ENCODE measurements around the gene RNASE11.
A peak's percentile ranks its signal among the peaks of the same experiment; 100 is the strongest.
"Not testable (repeated sequence)": the region's sequence is repeated elsewhere in the genome, so short reads cannot be mapped to it uniquely, and the experiment has no call there.

The RNASE11 gene

GRCh38 chr14:20603813-20604690, 16.3 kb upstream of the RNASE11 start:
- H3K36me3 ChIP-seq (ENCODE audit: control insufficient read depth, insufficient read depth, low read length): no peaks in the 10 kb centered on the region
- H3K27ac ChIP-seq (ENCODE audit: low read depth, low read length): no peak overlapping the region
- no peaks in the 10 kb centered on the region for H3K27me3 ChIP-seq (ENCODE audit: control insufficient read depth, insufficient read depth, low read length)
- no peak overlapping the region for H3K9ac ChIP-seq (ENCODE audit: low read depth, low read length)
- H3K4me1 ChIP-seq (ENCODE audit: control insufficient read depth, insufficient read depth, low read length): 0 out of 2 replicates have a peak, but pooled peaks cover 3% of the 10 kb centered on the region
- H3K9me3 ChIP-seq (ENCODE audit: control insufficient read depth, insufficient read depth, low read length): no peaks in the 10 kb centered on the region
- no peak overlapping the region for H3K4me3 ChIP-seq (ENCODE audit: low read depth, low read length)

GRCh38 chr14:20602583-20602982, 14.8 kb upstream of the RNASE11 start:
- Histone ChIP-seq H3K9me3 (ENCODE audit: control insufficient read depth, insufficient read depth, low read length) (no peaks in the 10 kb centered on the region), H3K36me3 (ENCODE audit: control insufficient read depth, insufficient read depth, low read length) (no peaks in the 10 kb centered on the region), H3K9ac (ENCODE audit: low read depth, low read length) (no peak overlapping the region), H3K27ac (ENCODE audit: low read depth, low read length) (no peak overlapping the region), H3K4me3 (ENCODE audit: low read depth, low read length) (no peak overlapping the region), H3K27me3 (ENCODE audit: control insufficient read depth, insufficient read depth, low read length) (no peaks in the 10 kb centered on the region), H3K4me1 (ENCODE audit: control insufficient read depth, insufficient read depth, low read length) (0 out of 2 replicates have a peak, but pooled peaks cover 3% of the 10 kb centered on the region)

GRCh38 chr14:20601522-20601921, 13.7 kb upstream of the RNASE11 start:
- Histone ChIP-seq H3K4me3 (ENCODE audit: low read depth, low read length) (no peak overlapping the region), H3K4me1 (ENCODE audit: control insufficient read depth, insufficient read depth, low read length) (0 out of 2 replicates have a peak, but pooled peaks cover 1% of the 10 kb centered on the region), H3K27me3 (ENCODE audit: control insufficient read depth, insufficient read depth, low read length) (no peaks in the 10 kb centered on the region), H3K27ac (ENCODE audit: low read depth, low read length) (no peak overlapping the region), H3K36me3 (ENCODE audit: control insufficient read depth, insufficient read depth, low read length) (no peaks in the 10 kb centered on the region), H3K9ac (ENCODE audit: low read depth, low read length) (no peak overlapping the region), H3K9me3 (ENCODE audit: control insufficient read depth, insufficient read depth, low read length) (no peaks in the 10 kb centered on the region)

- Histone ChIP-seq H3K27ac (ENCODE audit: low read depth, low read length) (no peak overlapping the region), H3K4me1 (ENCODE audit: control insufficient read depth, insufficient read depth, low read length) (no peaks in the 10 kb centered on the region), H3K36me3 (ENCODE audit: control insufficient read depth, insufficient read depth, low read length) (no peaks in the 10 kb centered on the region), H3K9ac (ENCODE audit: low read depth, low read length) (no peak overlapping the region), H3K9me3 (ENCODE audit: control insufficient read depth, insufficient read depth, low read length) (no peaks in the 10 kb centered on the region), H3K4me3 (ENCODE audit: low read depth, low read length) (no peak overlapping the region), H3K27me3 (ENCODE audit: control insufficient read depth, insufficient read depth, low read length) (no peaks in the 10 kb centered on the region)
Measured at GRCh38 chr14:20597108-20597507, 9.3 kb upstream of the RNASE11 start.

- H3K4me3 ChIP-seq (ENCODE audit: low read depth, low read length); H3K27me3 ChIP-seq (ENCODE audit: control insufficient read depth, insufficient read depth, low read length); H3K27ac ChIP-seq (ENCODE audit: low read depth, low read length); H3K9ac ChIP-seq (ENCODE audit: low read depth, low read length); H3K36me3 ChIP-seq (ENCODE audit: control insufficient read depth, insufficient read depth, low read length); H3K9me3 ChIP-seq (ENCODE audit: control insufficient read depth, insufficient read depth, low read length); H3K4me1 ChIP-seq (ENCODE audit: control insufficient read depth, insufficient read depth, low read length): not testable (repeated sequence)
Measured at GRCh38 chr14:20595726-20596125, 7.9 kb upstream of the RNASE11 start.

- H3K27me3 ChIP-seq (ENCODE audit: control insufficient read depth, insufficient read depth, low read length): no peaks in the 10 kb centered on the region
- H3K9ac ChIP-seq (ENCODE audit: low read depth, low read length): no peak overlapping the region
- H3K4me1 ChIP-seq (ENCODE audit: control insufficient read depth, insufficient read depth, low read length): no peaks in the 10 kb centered on the region
- no peak overlapping the region for H3K27ac ChIP-seq (ENCODE audit: low read depth, low read length)
- H3K36me3 ChIP-seq (ENCODE audit: control insufficient read depth, insufficient read depth, low read length): no peaks in the 10 kb centered on the region
- no peak overlapping the region for H3K4me3 ChIP-seq (ENCODE audit: low read depth, low read length)
- no peaks in the 10 kb centered on the region for H3K9me3 ChIP-seq (ENCODE audit: control insufficient read depth, insufficient read depth, low read length)
Measured at GRCh38 chr14:20592574-20592973, 4.8 kb upstream of the RNASE11 start.

GRCh38 chr14:20591235-20591634, 3.4 kb upstream of the RNASE11 start, which contains the start of gene RNASE12:
RNASE12 (minus strand) TSS chr14:20591376; CDS start chr14:20590723, 653 bp downstream.
- no peaks in the 10 kb centered on the region for H3K9me3 ChIP-seq (ENCODE audit: control insufficient read depth, insufficient read depth, low read length)
- H3K9ac ChIP-seq (ENCODE audit: low read depth, low read length): no peak within 1 kb of the TSS
- peaks cover 3% of the 10 kb centered on the region; the same call in 1 of the 2 replicates for H3K4me1 ChIP-seq (ENCODE audit: control insufficient read depth, insufficient read depth, low read length)
- no peaks in the 10 kb centered on the region for H3K36me3 ChIP-seq (ENCODE audit: control insufficient read depth, insufficient read depth, low read length)
- H3K27me3 ChIP-seq (ENCODE audit: control insufficient read depth, insufficient read depth, low read length): no peaks in the 10 kb centered on the region
- no peak within 1 kb of the TSS for H3K4me3 ChIP-seq (ENCODE audit: low read depth, low read length)
- H3K27ac ChIP-seq (ENCODE audit: low read depth, low read length): no peak within 1 kb of the TSS

GRCh38 chr14:20583908-20584307, 3.9 kb downstream of the RNASE11 start:
- H3K36me3 ChIP-seq (ENCODE audit: control insufficient read depth, insufficient read depth, low read length): no peaks in the 10 kb centered on the region
- H3K4me3 ChIP-seq (ENCODE audit: low read depth, low read length): no peak overlapping the region
- no peaks in the 10 kb centered on the region for H3K27me3 ChIP-seq (ENCODE audit: control insufficient read depth, insufficient read depth, low read length)
- peaks cover 40% of the 10 kb centered on the region for H3K4me1 ChIP-seq (ENCODE audit: control insufficient read depth, insufficient read depth, low read length)
- no peak overlapping the region for H3K27ac ChIP-seq (ENCODE audit: low read depth, low read length)
- H3K9ac ChIP-seq (ENCODE audit: low read depth, low read length): no peak overlapping the region
- no peaks in the 10 kb centered on the region for H3K9me3 ChIP-seq (ENCODE audit: control insufficient read depth, insufficient read depth, low read length)

- no peaks in the 10 kb centered on the region for H3K36me3 ChIP-seq (ENCODE audit: control insufficient read depth, insufficient read depth, low read length)
- no peaks in the 10 kb centered on the region for H3K9me3 ChIP-seq (ENCODE audit: control insufficient read depth, insufficient read depth, low read length)
- no peaks in the 10 kb centered on the region for H3K27me3 ChIP-seq (ENCODE audit: control insufficient read depth, insufficient read depth, low read length)
- peaks cover 46% of the 10 kb centered on the region for H3K4me1 ChIP-seq (ENCODE audit: control insufficient read depth, insufficient read depth, low read length)
- H3K4me3 ChIP-seq (ENCODE audit: low read depth, low read length): no peak overlapping the region
- H3K9ac ChIP-seq (ENCODE audit: low read depth, low read length): no peak overlapping the region
- H3K27ac ChIP-seq (ENCODE audit: low read depth, low read length): peak overlapping the region; percentile 63
Measured at GRCh38 chr14:20583142-20583541, 4.7 kb downstream of the RNASE11 start.

- Histone ChIP-seq H3K4me1 (ENCODE audit: control insufficient read depth, insufficient read depth, low read length) (peaks cover 55% of the 10 kb centered on the region), H3K36me3 (ENCODE audit: control insufficient read depth, insufficient read depth, low read length) (no peaks in the 10 kb centered on the region), H3K27ac (ENCODE audit: low read depth, low read length) (peak overlapping the region; percentile 34), H3K9me3 (ENCODE audit: control insufficient read depth, insufficient read depth, low read length) (no peaks in the 10 kb centered on the region), H3K27me3 (ENCODE audit: control insufficient read depth, insufficient read depth, low read length) (no peaks in the 10 kb centered on the region), H3K4me3 (ENCODE audit: low read depth, low read length) (no peak overlapping the region), H3K9ac (ENCODE audit: low read depth, low read length) (no peak overlapping the region)
Measured at GRCh38 chr14:20580242-20580641, 7.6 kb downstream of the RNASE11 start.

- Histone ChIP-seq H3K9me3 (ENCODE audit: control insufficient read depth, insufficient read depth, low read length) (no peaks in the 10 kb centered on the region), H3K4me1 (ENCODE audit: control insufficient read depth, insufficient read depth, low read length) (peaks cover 51% of the 10 kb centered on the region), H3K4me3 (ENCODE audit: low read depth, low read length) (0 out of 2 replicates have a peak overlapping the region, but pooled peaks have one; percentile 12), H3K36me3 (ENCODE audit: control insufficient read depth, insufficient read depth, low read length) (no peaks in the 10 kb centered on the region), H3K27ac (ENCODE audit: low read depth, low read length) (peak overlapping the region; percentile 93), H3K9ac (ENCODE audit: low read depth, low read length) (peak overlapping the region; percentile 38; the same call in 1 of the 2 replicates), H3K27me3 (ENCODE audit: control insufficient read depth, insufficient read depth, low read length) (no peaks in the 10 kb centered on the region)
Measured at GRCh38 chr14:20578784-20579502, 8.9 kb downstream of the RNASE11 start.

Data from HUES48 (cell line).